ENCODE measurements around the gene MRPL36.

DNA sequence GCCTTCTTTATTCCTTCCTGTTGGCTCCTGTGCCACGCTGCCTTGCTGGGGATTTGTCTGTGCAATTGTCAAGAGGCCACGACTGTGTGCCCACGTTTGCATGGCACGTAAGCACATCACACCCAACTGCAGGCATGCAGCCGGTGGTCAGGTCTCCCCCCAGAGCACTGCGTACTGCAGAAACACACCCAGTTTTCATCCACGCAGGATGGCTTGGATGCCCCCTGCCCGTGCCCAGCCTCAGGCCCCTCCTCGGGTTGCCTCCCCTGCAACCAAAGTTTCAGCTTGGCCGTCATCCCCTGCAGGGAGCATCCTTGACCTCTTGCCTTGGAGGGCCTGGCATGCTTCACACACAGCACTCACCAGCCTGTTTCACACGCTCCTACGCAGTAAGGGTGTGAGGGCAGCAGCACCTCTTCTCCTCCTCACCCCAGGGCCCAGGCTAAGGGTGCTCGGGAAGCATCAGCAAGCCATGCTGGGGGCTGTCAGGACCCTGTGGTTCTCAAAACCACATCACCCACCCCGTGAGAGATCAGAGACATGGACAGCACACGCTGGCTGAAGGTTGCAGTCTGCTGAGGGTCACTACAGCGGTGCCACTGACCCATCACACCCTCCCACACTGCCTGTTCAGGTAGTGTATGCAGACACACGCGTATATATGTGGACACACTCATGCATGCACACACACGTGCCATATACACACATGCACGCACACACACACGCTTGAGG is 3.1 kb downstream of the MRPL36 start:
- TF ChIP-seq EZH2 (IDR thresholded peaks at IDR 0.05; ENCODE audit: borderline replicate concordance, low read length), result no peak
- TF ChIP-seq, protein P1, sequence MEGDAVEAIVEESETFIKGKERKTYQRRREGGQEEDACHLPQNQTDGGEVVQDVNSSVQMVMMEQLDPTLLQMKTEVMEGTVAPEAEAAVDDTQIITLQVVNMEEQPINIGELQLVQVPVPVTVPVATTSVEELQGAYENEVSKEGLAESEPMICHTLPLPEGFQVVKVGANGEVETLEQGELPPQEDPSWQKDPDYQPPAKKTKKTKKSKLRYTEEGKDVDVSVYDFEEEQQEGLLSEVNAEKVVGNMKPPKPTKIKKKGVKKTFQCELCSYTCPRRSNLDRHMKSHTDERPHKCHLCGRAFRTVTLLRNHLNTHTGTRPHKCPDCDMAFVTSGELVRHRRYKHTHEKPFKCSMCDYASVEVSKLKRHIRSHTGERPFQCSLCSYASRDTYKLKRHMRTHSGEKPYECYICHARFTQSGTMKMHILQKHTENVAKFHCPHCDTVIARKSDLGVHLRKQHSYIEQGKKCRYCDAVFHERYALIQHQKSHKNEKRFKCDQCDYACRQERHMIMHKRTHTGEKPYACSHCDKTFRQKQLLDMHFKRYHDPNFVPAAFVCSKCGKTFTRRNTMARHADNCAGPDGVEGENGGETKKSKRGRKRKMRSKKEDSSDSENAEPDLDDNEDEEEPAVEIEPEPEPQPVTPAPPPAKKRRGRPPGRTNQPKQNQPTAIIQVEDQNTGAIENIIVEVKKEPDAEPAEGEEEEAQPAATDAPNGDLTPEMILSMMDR (conservative IDR thresholded peaks at IDR 0.05 in 1 of 2, IDR thresholded peaks at IDR 0.05 in 1 of 2; ENCODE audit: extremely low read depth in 1 of 2, insufficient read depth in 1 of 2, low read depth in 1 of 2, low read length in 2 of 2), result no peak
